H1 (cell line): ENCODE results near the gene EME2. TPM values are rescaled to one million over a fixed set of nuclear protein-coding genes. Genes with fewer than 3 reads are reported as not detected.

Source experiments
- ASH2L ChIP-seq: fragments of 200-600, 300-600 bp; sonication (generic); IDR thresholded peaks from one replicate; pipeline ENCODE4 v1.7.1; 2017; ENCODE audit warnings: low read length
- BACH1 ChIP-seq: IDR thresholded peaks from 2 replicates; pipeline ENCODE4 v1.6.1; 2012; ENCODE audit warnings: low read length, improper control_type of control experiment
- CTBP2 ChIP-seq: IDR thresholded peaks from 2 replicates; pipeline ENCODE4 v1.7.0; 2011; ENCODE audit warnings: borderline replicate concordance, mild to moderate bottlenecking, moderate library complexity, mixed read lengths, low read length; ENCODE audit not compliant: insufficient read depth, insufficient read length
- RNF2 ChIP-seq: fragments of 200-900, 300-1000 bp; sonication (generic); IDR thresholded peaks from 2 replicates; pipeline ENCODE4 v1.7.1; 2016; ENCODE audit warnings: borderline replicate concordance, low read depth, mild to moderate bottlenecking, antibody characterized with exemption, low read length; ENCODE audit not compliant: poor library complexity, severe bottlenecking; ENCODE audit errors: missing control alignments
- polyA plus RNA-seq, 7 experiments: library from polyadenylated mRNA; depleted of rRNA in 3 of 7; stranded (reverse) in 5 of 7; unstranded in 2 of 7; fragments of >200 nt in 5 of 7; fragments of 200-250 nt in 2 of 7; gene quantifications; 1 replicate in 5 of 7; 2 replicates in 1 of 7; 4 replicates in 1 of 7; pipeline versions ENCODE4 v1.2.1 to v1.2.3, GENCODE V29; 2011 to 2013; ENCODE audit warnings: missing spikeins in 2 of 7, mixed read lengths in 2 of 7
- total RNA-seq: library from RNA; stranded (reverse); fragmentation: NEBNext Ultra II Directional; extraction: Animal tissue kit (Norgen Biotek cat#: 25700); gene quantifications from 2 replicates; pipeline ENCODE4 v1.2.1, GENCODE V29; 2021

EME2 gene
- total and polyA plus RNA-seq, 2 of the 8 experiments (the other 6 are each of a cell fraction or from before 2014, with no cell fraction given) = 13.1 to 19.7 TPM

- no peak for TF ChIP-seq BACH1
- no peak for TF ChIP-seq RNF2
- no peak for TF ChIP-seq ASH2L
- TF ChIP-seq CTBP2 = no peak
- TF ChIP-seq, all 59 proteins: peak for 0
Measured at GRCh38 chr16:1816396-1817275, 44.0 kb downstream of the EME2 start (continued).
